CD4-positive, alpha-beta T cell (primary cell): ENCODE data around the gene NRAP. TPM values are rescaled to one million over a fixed set of nuclear protein-coding genes. Genes with fewer than 3 reads are reported as not detected.

Experiments used
- ATAC-seq: fragments of 200-7000 bp; cut with Tn5 transposase; one replicate; pipeline ENCODE4 v1.10.0; 2022; ENCODE audit warnings: mild to moderate bottlenecking; ENCODE audit not compliant: poor library complexity
- CTCF ChIA-PET: fragments of 350-600 bp; sonication (Branson Sonifier 250); formaldehyde crosslinking; loops from one replicate; lab custom pipeline; 2021; ENCODE audit warnings: antibody characterized with exemption, inconsistent platforms; lab: Charles Lee
- POLR2A ChIA-PET: fragments of 350-600 bp; sonication (Branson Sonifier 250); formaldehyde crosslinking; loops from one replicate; lab custom pipeline; 2021; ENCODE audit warnings: antibody characterized with exemption, inconsistent platforms; lab: Charles Lee
- DNase-seq, 14 experiments: peaks; one replicate each; pipeline ENCODE4 v3.0.0-alpha.2; 2013 to 2020; ENCODE audit warnings: mixed read lengths in 2 of 14
- H3K27ac ChIP-seq, 2 donors: one replicate each; pipeline versions ENCODE4 v1.5.1 to v1.7.0; 2013; ENCODE audit warnings: low read length in 2 of 2, low read depth in 1 of 2, mild to moderate bottlenecking in 1 of 2
- H3K27me3 ChIP-seq, 2 experiments: 1 replicate in 1 of 2; 2 replicates in 1 of 2; pipeline versions ENCODE4 v1.6.1 to v1.7.0; 2013; ENCODE audit warnings: low read length in 2 of 2, control low read depth in 1 of 2, mild to moderate bottlenecking in 1 of 2, moderate library complexity in 1 of 2; ENCODE audit not compliant: insufficient read depth in 2 of 2, control insufficient read depth in 1 of 2
- H3K36me3 ChIP-seq: one replicate; pipeline ENCODE4 v1.6.1; 2013; ENCODE audit warnings: low read length, control low read depth; ENCODE audit not compliant: insufficient read depth
- H3K4me1 ChIP-seq: one replicate; pipeline ENCODE4 v1.6.1; 2013; ENCODE audit warnings: low read length, control low read depth; ENCODE audit not compliant: insufficient read depth
- H3K4me3 ChIP-seq: one replicate; pipeline ENCODE4 v1.5.1; 2013; ENCODE audit warnings: mild to moderate bottlenecking, low read length, moderate library complexity
- H3K9me3 ChIP-seq, 2 experiments: 1 replicate in 1 of 2; 2 replicates in 1 of 2; pipeline versions ENCODE4 v1.6.1 to v1.7.0; 2013; ENCODE audit warnings: low read length in 2 of 2, mild to moderate bottlenecking in 2 of 2, control low read depth in 1 of 2, moderate library complexity in 1 of 2; ENCODE audit not compliant: control insufficient read depth in 1 of 2, insufficient read depth in 1 of 2
- H3K27ac Mint-ChIP-seq: one replicate; pipeline ENCODE4 v1.8.0; 2020; ENCODE audit warnings: mixed read lengths
- H3K27me3 Mint-ChIP-seq: one replicate; pipeline ENCODE4 v1.8.0; 2021; ENCODE audit warnings: mixed read lengths
- H3K36me3 Mint-ChIP-seq: one replicate; pipeline ENCODE4 v1.8.0; 2021; ENCODE audit warnings: low read depth, mixed read lengths
- H3K4me1 Mint-ChIP-seq: one replicate; pipeline ENCODE4 v1.8.0; 2021; ENCODE audit warnings: low read depth, mixed read lengths
- H3K4me3 Mint-ChIP-seq: one replicate; pipeline ENCODE4 v1.8.0; 2020; ENCODE audit warnings: mild to moderate bottlenecking, mixed read lengths
- H3K9me3 Mint-ChIP-seq: one replicate; pipeline ENCODE4 v1.8.0; 2020; ENCODE audit warnings: mixed read lengths
- CTCF ChIP-seq: fragments of 200-600 bp; IDR thresholded peaks from one replicate; pipeline ENCODE4 v1.8.0; 2022; ENCODE audit warnings: antibody characterized with exemption, mild to moderate bottlenecking
- intact Hi-C, 2 experiments: fragments of 100-400 bp; cut with DNase I in 1 of 2; cut with micrococcal nuclease in 1 of 2; formaldehyde crosslinking; loops; one replicate each; pipeline versions ENCODE4 v1.15.1 to v1.9.0; 2023 to 2025; cut with DNase I, micrococcal nuclease
- total RNA-seq, 174 experiments: library from RNA in 2 of 174; stranded (reverse) in 2 of 174; gene quantifications; one replicate each; pipeline ENCODE4 v1.2.3 and lab custom pipeline; 2021 to 2026

Gene NRAP
- total RNA-seq, 2 experiments from 2014 or later, result not detected

DNA sequence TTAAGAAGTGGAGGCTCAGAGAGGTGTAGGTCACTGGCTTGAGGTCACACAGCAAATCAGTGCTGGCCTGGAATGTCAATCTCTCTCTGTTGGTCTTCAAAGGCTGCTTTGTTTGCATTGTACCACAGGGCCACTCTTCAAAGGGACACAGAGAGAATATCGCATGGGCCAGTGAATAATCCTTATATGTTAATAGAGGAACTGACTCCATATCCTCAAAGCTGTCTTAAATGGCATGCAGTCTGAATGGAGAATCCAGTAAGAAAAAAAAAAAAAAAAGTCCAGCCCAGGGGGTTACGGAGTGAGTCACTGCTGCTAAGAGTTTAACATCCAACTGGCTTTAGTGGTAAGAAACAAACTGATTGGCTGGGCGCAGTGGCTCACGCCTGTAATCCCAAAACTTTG, 54.1 kb downstream of the NRAP start:
- H3K27ac ChIP-seq, result no peak overlapping the region
- no peaks in the 10 kb centered on the region for H3K4me1 ChIP-seq
- intact Hi-C loops, result no loop called here
- Mint-ChIP-seq H3K27ac (no peak overlapping the region), H3K27me3 (peaks cover 34% of the 10 kb centered on the region), H3K4me1 (no peaks in the 10 kb centered on the region), H3K36me3 (no peaks in the 10 kb centered on the region), H3K9me3 (no peaks in the 10 kb centered on the region), H3K4me3 (no peak overlapping the region)
- H3K27me3 ChIP-seq, result no peaks in the 10 kb centered on the region
- no peaks in the 10 kb centered on the region for H3K36me3 ChIP-seq
- ChIA-PET CTCF (no interaction called here), POLR2A (no interaction called here)
- ATAC-seq, result no peak
- H3K9me3 ChIP-seq, result no peaks in the 10 kb centered on the region
- H3K4me3 ChIP-seq, result no peak overlapping the region
- TF ChIP-seq CTCF, result no peak
- no peak for DNase-seq

GRCh38 chr10:113605268-113605978, 58.4 kb downstream of the NRAP start:
- no peak for TF ChIP-seq CTCF
- no peak for DNase-seq
- ChIA-PET CTCF (no interaction called here), POLR2A (no interaction called here)
- H3K9me3 ChIP-seq, result peaks cover 0 to 6% of the 10 kb centered on the region in 2 experiments
- Mint-ChIP-seq H3K9me3 (no peaks in the 10 kb centered on the region), H3K27ac (no peak overlapping the region), H3K27me3 (peaks cover 27% of the 10 kb centered on the region), H3K4me3 (no peak overlapping the region), H3K4me1 (no peaks in the 10 kb centered on the region), H3K36me3 (no peaks in the 10 kb centered on the region)
- no peak overlapping the region for H3K27ac ChIP-seq
- H3K4me3 ChIP-seq, result no peak overlapping the region
- intact Hi-C loops, result no loop called here
- H3K36me3 ChIP-seq, result no peaks in the 10 kb centered on the region
- peaks cover 0 to 8% of the 10 kb centered on the region in 2 experiments for H3K27me3 ChIP-seq
- no peak for ATAC-seq
- H3K4me1 ChIP-seq, result no peaks in the 10 kb centered on the region

DNA sequence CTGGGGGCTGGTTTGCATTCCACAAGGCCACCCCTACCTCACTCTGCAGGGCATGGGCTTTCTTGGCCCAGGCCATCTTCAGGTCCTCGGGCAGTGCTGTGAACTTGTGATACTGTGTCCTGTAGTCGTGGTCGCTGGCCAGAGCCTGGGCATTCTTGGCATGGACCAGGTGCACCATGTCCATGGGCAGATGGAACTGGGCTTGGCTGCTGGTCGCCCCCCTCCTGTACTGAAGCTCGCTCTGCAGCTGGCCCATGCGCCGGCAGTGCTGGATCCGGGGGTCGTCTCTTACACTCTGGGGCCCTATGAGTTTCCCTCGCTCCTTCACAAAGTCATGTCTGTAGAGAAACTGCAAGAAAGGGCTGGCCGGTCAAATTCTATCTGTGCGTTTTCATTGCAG, 59.3 kb downstream of the NRAP start:
- intact Hi-C loops, result no loop called here
- H3K27ac Mint-ChIP-seq, result no peak overlapping the region
- H3K4me3 Mint-ChIP-seq, result no peak overlapping the region
- POLR2A ChIA-PET, result no interaction called here
- CTCF ChIA-PET, result no interaction called here
- no peak overlapping the region for H3K27ac ChIP-seq
- TF ChIP-seq CTCF, result no peak
- H3K4me3 ChIP-seq, result no peak overlapping the region
- H3K4me1 ChIP-seq, result no peaks in the 10 kb centered on the region
- H3K27me3 Mint-ChIP-seq, result peaks cover 26% of the 10 kb centered on the region
- H3K4me1 Mint-ChIP-seq, result no peaks in the 10 kb centered on the region
- peaks cover 0 to 8% of the 10 kb centered on the region in 2 experiments for H3K27me3 ChIP-seq
- peaks cover 0 to 6% of the 10 kb centered on the region in 2 experiments for H3K9me3 ChIP-seq
- DNase-seq (no peak), ATAC-seq (no peak)
- no peaks in the 10 kb centered on the region for H3K36me3 Mint-ChIP-seq
- no peaks in the 10 kb centered on the region for H3K9me3 Mint-ChIP-seq
- H3K36me3 ChIP-seq, result no peaks in the 10 kb centered on the region
